ENCODE measurements around the gene TRAF6.

GRCh38 chr11:36485298-36486002 lies 24.6 kb downstream of the TRAF6 start:
- TF ChIP-seq CTCF (conservative IDR thresholded peaks at IDR 0.05; ENCODE audit: low read depth, low read length) (no peak), EZH2 (IDR thresholded peaks at IDR 0.05; ENCODE audit: low read length, unreplicated experiment) (no peak)

All from PC-3 (cell line).